Neural progenitor cell (in vitro differentiated cells): ENCODE results near the gene MMP1. TPM values are rescaled to one million over a fixed set of nuclear protein-coding genes. Genes with fewer than 3 reads are reported as not detected.

Experiments used
- DNase-seq: peaks from one replicate; pipeline ENCODE4 v3.0.0-alpha.2; 2016; ENCODE audit warnings: low spot score
- H2AFZ ChIP-seq: fragments of 200-600 bp; sonication (generic); replicated peaks from 2 replicates; pipeline ENCODE4 v1.6.1; 2016; ENCODE audit warnings: antibody characterized with exemption
- H3F3A ChIP-seq: fragments of 200-600 bp; sonication (generic); 2 replicates; pipeline ENCODE4 v1.6.1; 2016; ENCODE audit warnings: antibody characterized with exemption, low read depth
- H3K27ac ChIP-seq: fragments of 200-600 bp; sonication (generic); 2 replicates; pipeline ENCODE4 v1.5.1; 2016; ENCODE audit warnings: mild to moderate bottlenecking
- H3K27me3 ChIP-seq: fragments of 200-600 bp; sonication (generic); 2 replicates; pipeline ENCODE4 v1.6.1; 2016; ENCODE audit warnings: mild to moderate bottlenecking, moderate library complexity
- H3K36me3 ChIP-seq: fragments of 200-600 bp; sonication (generic); 2 replicates; pipeline ENCODE4 v1.5.1; 2016
- H3K4me1 ChIP-seq: fragments of 200-600 bp; sonication (generic); 2 replicates; pipeline ENCODE4 v1.6.1; 2016; ENCODE audit warnings: mixed run types
- H3K4me2 ChIP-seq: fragments of 200-600 bp; sonication (generic); 2 replicates; pipeline ENCODE4 v1.6.1; 2016
- H3K4me3 ChIP-seq: fragments of 200-600 bp; sonication (generic); 2 replicates; pipeline ENCODE4 v1.5.1; 2016
- H3K79me2 ChIP-seq: fragments of 200-600 bp; sonication (generic); 2 replicates; pipeline ENCODE4 v1.6.1; 2016; ENCODE audit warnings: low read depth
- H3K9ac ChIP-seq: fragments of 200-600 bp; sonication (generic); 2 replicates; pipeline ENCODE4 v1.6.1; 2016
- H3K9me3 ChIP-seq: fragments of 200-600 bp; sonication (generic); 2 replicates; pipeline ENCODE4 v1.5.1; 2016; ENCODE audit warnings: low read depth
- H4K20me1 ChIP-seq: fragments of 200-600 bp; sonication (generic); 2 replicates; pipeline ENCODE4 v1.6.1; 2016; ENCODE audit warnings: low read depth
- H3K27ac Mint-ChIP-seq: 3 replicates; pipeline ENCODE4 v1.8.0; 2021; ENCODE audit warnings: mixed read lengths
- H3K27me3 Mint-ChIP-seq: 2 replicates; pipeline ENCODE4 v1.8.0; 2022; ENCODE audit warnings: low read depth, mild to moderate bottlenecking, inconsistent platforms, moderate library complexity, mixed read lengths; ENCODE audit not compliant: insufficient read depth
- H3K36me3 Mint-ChIP-seq: 3 replicates; pipeline ENCODE4 v1.8.0; 2021; ENCODE audit warnings: mixed read lengths
- H3K4me1 Mint-ChIP-seq: 3 replicates; pipeline ENCODE4 v1.8.0; 2021; ENCODE audit warnings: mixed read lengths
- H3K4me3 Mint-ChIP-seq: 3 replicates; pipeline ENCODE4 v1.8.0; 2021; ENCODE audit warnings: mild to moderate bottlenecking, moderate library complexity, mixed read lengths
- H3K9me3 Mint-ChIP-seq: 3 replicates; pipeline ENCODE4 v1.8.0; 2020; ENCODE audit warnings: mixed read lengths
- EZH2 ChIP-seq: fragments of 200-600 bp; sonication (generic); IDR thresholded peaks from 2 replicates; pipeline ENCODE4 v1.6.1; 2017; ENCODE audit warnings: antibody characterized with exemption, mild to moderate bottlenecking, moderate library complexity
- EZH2phosphoT487 ChIP-seq: fragments of 200-600 bp; sonication (generic); IDR thresholded peaks from 2 replicates; pipeline ENCODE4 v1.6.1; 2017; ENCODE audit warnings: antibody characterized with exemption
- total RNA-seq: library from RNA; depleted of rRNA; stranded (reverse); fragments of >200 nt; gene quantifications from 2 replicates; pipeline ENCODE4 v1.2.3, GENCODE V29; 2015; ENCODE audit warnings: low replicate concordance
- TF ChIP-seq, protein P1 (sequence below): fragments of 200-600 bp; sonication (generic); IDR thresholded peaks from 2 replicates; pipeline ENCODE4 v1.5.1; 2017; ENCODE audit warnings: antibody characterized with exemption, mild to moderate bottlenecking

The MMP1 gene
- total RNA-seq, 1 donor from 2014 or later, result not detected

DNA sequence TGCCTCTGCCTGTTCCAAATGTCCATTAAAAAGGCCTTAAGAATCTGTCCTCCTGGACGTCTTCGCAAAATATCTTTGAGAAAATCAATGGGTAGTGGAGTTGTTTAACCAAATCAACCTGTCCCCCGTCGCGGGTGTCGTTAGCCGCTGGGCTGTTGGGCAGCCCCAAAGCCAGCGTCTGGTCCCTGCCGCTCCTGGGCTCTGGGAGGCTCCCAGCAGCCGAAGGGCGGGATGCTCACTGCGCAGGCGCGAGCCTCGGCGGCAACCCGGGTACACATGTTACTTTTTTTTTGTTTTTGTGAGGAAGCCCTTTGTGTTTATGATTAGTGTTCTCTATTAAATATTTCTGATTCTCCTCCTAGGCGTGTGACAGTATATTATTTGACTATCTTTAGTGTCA is 30.2 kb downstream of the MMP1 start:
- H3F3A ChIP-seq, result no peaks in the 10 kb centered on the region
- H3K9ac ChIP-seq, result no peak overlapping the region
- no peak for TF ChIP-seq EZH2
- TF ChIP-seq, protein P1, sequence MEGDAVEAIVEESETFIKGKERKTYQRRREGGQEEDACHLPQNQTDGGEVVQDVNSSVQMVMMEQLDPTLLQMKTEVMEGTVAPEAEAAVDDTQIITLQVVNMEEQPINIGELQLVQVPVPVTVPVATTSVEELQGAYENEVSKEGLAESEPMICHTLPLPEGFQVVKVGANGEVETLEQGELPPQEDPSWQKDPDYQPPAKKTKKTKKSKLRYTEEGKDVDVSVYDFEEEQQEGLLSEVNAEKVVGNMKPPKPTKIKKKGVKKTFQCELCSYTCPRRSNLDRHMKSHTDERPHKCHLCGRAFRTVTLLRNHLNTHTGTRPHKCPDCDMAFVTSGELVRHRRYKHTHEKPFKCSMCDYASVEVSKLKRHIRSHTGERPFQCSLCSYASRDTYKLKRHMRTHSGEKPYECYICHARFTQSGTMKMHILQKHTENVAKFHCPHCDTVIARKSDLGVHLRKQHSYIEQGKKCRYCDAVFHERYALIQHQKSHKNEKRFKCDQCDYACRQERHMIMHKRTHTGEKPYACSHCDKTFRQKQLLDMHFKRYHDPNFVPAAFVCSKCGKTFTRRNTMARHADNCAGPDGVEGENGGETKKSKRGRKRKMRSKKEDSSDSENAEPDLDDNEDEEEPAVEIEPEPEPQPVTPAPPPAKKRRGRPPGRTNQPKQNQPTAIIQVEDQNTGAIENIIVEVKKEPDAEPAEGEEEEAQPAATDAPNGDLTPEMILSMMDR, result no peak
- TF ChIP-seq EZH2phosphoT487, result no peak
- H3K27me3 Mint-ChIP-seq, result no peaks in the 10 kb centered on the region
- H3K27me3 ChIP-seq, result no peaks in the 10 kb centered on the region
- H3K4me3 Mint-ChIP-seq, result no peak overlapping the region
- peaks cover 4% of the 10 kb centered on the region for H3K4me1 Mint-ChIP-seq
- no peaks in the 10 kb centered on the region for H3K79me2 ChIP-seq
- no peaks in the 10 kb centered on the region for H3K36me3 Mint-ChIP-seq
- H3K27ac ChIP-seq, result no peak overlapping the region
- DNase-seq, result no peak
- H3K27ac Mint-ChIP-seq, result no peak overlapping the region
- H2AFZ ChIP-seq, result no peak overlapping the region
- H3K9me3 Mint-ChIP-seq, result no peaks in the 10 kb centered on the region
- no peak overlapping the region for H3K4me3 ChIP-seq
- no peak overlapping the region for H3K4me2 ChIP-seq
- H3K36me3 ChIP-seq, result no peaks in the 10 kb centered on the region
- H3K9me3 ChIP-seq, result no peaks in the 10 kb centered on the region
- H4K20me1 ChIP-seq, result no peaks in the 10 kb centered on the region
- peaks cover 4% of the 10 kb centered on the region for H3K4me1 ChIP-seq

DNA sequence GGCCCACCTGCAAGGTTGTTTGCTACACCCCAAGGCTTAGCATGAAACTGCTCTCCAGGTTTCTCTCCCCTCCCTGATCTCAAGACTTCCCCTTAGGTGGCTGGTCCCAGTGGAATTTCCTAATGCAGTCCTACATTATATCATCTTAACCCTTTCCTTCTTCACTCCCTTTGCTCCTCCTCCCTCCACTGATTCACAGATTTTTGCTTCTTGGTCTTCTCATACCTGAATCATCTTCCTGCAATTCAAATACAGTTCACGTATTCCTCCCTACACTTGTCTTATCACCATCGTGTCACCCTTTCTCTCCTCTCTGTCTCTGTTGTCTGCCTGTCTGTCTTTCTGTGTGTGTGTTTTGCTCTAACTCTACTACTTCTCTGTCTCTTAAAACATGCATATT is 34.5 kb downstream of the MMP1 start:
- Histone ChIP-seq H3F3A (no peaks in the 10 kb centered on the region), H3K4me2 (no peak overlapping the region), H3K9ac (no peak overlapping the region), H3K79me2 (no peaks in the 10 kb centered on the region), H4K20me1 (no peaks in the 10 kb centered on the region), H3K4me1 (peaks cover 11% of the 10 kb centered on the region), H3K36me3 (no peaks in the 10 kb centered on the region), H3K9me3 (no peaks in the 10 kb centered on the region), H3K27me3 (no peaks in the 10 kb centered on the region), H3K4me3 (no peak overlapping the region), H3K27ac (no peak overlapping the region), H2AFZ (no peak overlapping the region)
- Mint-ChIP-seq H3K4me3 (no peak overlapping the region), H3K9me3 (no peaks in the 10 kb centered on the region), H3K4me1 (peaks cover 8% of the 10 kb centered on the region), H3K36me3 (no peaks in the 10 kb centered on the region), H3K27me3 (no peaks in the 10 kb centered on the region), H3K27ac (no peak overlapping the region)
- TF ChIP-seq EZH2phosphoT487 (no peak), EZH2 (no peak)
- TF ChIP-seq, protein P1, result no peak
- no peak for DNase-seq

DNA sequence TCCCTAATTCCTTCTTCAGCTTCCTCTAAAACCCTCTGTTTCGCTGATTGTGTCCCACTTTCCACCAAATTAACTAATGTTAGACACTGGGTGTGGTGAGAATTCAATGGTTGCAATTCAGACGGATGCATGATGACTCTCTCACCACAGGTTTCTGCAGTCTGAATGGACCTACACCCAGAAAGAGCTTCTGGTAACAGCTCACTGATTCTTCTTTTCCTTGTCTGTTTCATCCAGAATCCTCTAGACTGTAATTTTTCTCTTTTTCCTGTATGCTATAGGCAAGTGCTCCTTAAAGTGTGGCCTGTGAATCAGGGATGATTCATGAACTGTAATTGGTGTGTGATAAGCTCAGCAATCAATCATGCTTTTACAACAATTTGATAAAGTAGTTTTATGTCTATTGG is 35.6 kb downstream of the MMP1 start:
- no peaks in the 10 kb centered on the region for H3K27me3 ChIP-seq
- peaks cover 11% of the 10 kb centered on the region for H3K4me1 ChIP-seq
- H3K9me3 Mint-ChIP-seq, result no peaks in the 10 kb centered on the region
- peak; percentile 13 for DNase-seq
- H3K4me3 ChIP-seq, result no peak overlapping the region
- no peaks in the 10 kb centered on the region for H3K9me3 ChIP-seq
- H3K9ac ChIP-seq, result no peak overlapping the region
- no peaks in the 10 kb centered on the region for H3K27me3 Mint-ChIP-seq
- H3K4me1 Mint-ChIP-seq, result peaks cover 8% of the 10 kb centered on the region
- H3K36me3 Mint-ChIP-seq, result no peaks in the 10 kb centered on the region
- no peaks in the 10 kb centered on the region for H3F3A ChIP-seq
- no peaks in the 10 kb centered on the region for H4K20me1 ChIP-seq
- H3K27ac ChIP-seq, result no peak overlapping the region
- H3K27ac Mint-ChIP-seq, result no peak overlapping the region
- TF ChIP-seq EZH2, result no peak
- H3K79me2 ChIP-seq, result no peaks in the 10 kb centered on the region
- H2AFZ ChIP-seq, result no peak overlapping the region
- no peaks in the 10 kb centered on the region for H3K36me3 ChIP-seq
- peak overlapping the region; percentile 17 for H3K4me2 ChIP-seq
- no peak overlapping the region for H3K4me3 Mint-ChIP-seq

DNA sequence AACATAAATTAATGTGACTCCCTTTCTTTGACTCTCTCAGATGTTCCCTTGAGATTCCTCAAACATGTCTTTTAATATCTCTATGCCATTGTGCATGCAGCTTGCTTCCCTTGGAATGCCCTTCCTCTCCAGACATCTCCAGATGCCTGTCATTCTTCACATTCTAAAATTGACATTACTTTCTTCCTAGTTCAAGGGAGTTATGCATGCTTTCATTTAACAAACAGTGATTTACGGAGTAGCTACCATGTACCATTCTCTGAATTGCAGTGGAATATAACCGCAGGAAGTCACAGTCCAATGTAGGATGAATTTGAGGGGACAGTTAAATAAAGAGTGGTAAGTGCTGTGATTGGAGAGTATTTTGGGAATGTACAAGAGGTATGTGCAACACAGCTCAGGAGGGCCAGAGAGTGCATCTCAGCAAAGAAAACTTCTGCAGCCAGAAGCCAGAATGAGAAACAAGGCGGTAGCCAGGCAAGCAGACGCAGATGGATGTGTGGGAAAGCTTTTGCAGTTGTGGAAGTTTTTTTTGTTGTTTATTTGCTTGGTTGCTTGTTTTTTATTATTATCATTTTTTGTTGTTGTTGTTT is 36.2 kb downstream of the MMP1 start:
- no peaks in the 10 kb centered on the region for H3F3A ChIP-seq
- no peak overlapping the region for H3K4me2 ChIP-seq
- H3K27me3 Mint-ChIP-seq, result no peaks in the 10 kb centered on the region
- no peaks in the 10 kb centered on the region for H3K27me3 ChIP-seq
- no peak overlapping the region for H3K27ac ChIP-seq
- no peaks in the 10 kb centered on the region for H3K9me3 Mint-ChIP-seq
- H3K79me2 ChIP-seq, result no peaks in the 10 kb centered on the region
- H3K4me1 ChIP-seq, result peaks cover 11% of the 10 kb centered on the region
- no peak overlapping the region for H3K4me3 Mint-ChIP-seq
- no peak overlapping the region for H3K4me3 ChIP-seq
- DNase-seq, result no peak
- TF ChIP-seq EZH2 (no peak), EZH2phosphoT487 (no peak)
- TF ChIP-seq, protein P1, result no peak
- H3K27ac Mint-ChIP-seq, result no peak overlapping the region
- no peaks in the 10 kb centered on the region for H4K20me1 ChIP-seq
- no peak overlapping the region for H2AFZ ChIP-seq
- H3K9me3 ChIP-seq, result no peaks in the 10 kb centered on the region
- no peaks in the 10 kb centered on the region for H3K36me3 Mint-ChIP-seq
- H3K36me3 ChIP-seq, result no peaks in the 10 kb centered on the region
- H3K9ac ChIP-seq, result no peak overlapping the region
- H3K4me1 Mint-ChIP-seq, result peaks cover 8% of the 10 kb centered on the region
